Progenitor cell of endocrine pancreas (in vitro differentiated cells): ENCODE measurements around the gene LOXL1. TPM values are rescaled to one million over a fixed set of nuclear protein-coding genes. Genes with fewer than 3 reads are reported as not detected.
A peak's percentile ranks its signal among the peaks of the same experiment; 100 is the strongest.

Source experiments
- DNase-seq: peaks from one replicate; pipeline ENCODE4 v3.0.0; 2021; ENCODE audit warnings: low spot score; ENCODE audit not compliant: unreplicated experiment
- H3K27ac Mint-ChIP-seq: 2 replicates; pipeline ENCODE4 v1.8.0; 2021; ENCODE audit warnings: mild to moderate bottlenecking, moderate library complexity, mixed read lengths
- H3K27me3 Mint-ChIP-seq: 2 replicates; pipeline ENCODE4 v1.8.0; 2021; ENCODE audit warnings: mixed read lengths
- H3K36me3 Mint-ChIP-seq: 2 replicates; pipeline ENCODE4 v1.8.0; 2022; ENCODE audit warnings: mixed read lengths; ENCODE audit not compliant: insufficient read depth
- H3K4me1 Mint-ChIP-seq: 2 replicates; pipeline ENCODE4 v1.8.0; 2021; ENCODE audit warnings: low read depth, mixed read lengths
- H3K4me3 Mint-ChIP-seq: 2 replicates; pipeline ENCODE4 v1.8.0; 2021; ENCODE audit warnings: low read depth, mild to moderate bottlenecking, moderate library complexity, mixed read lengths
- H3K9me3 Mint-ChIP-seq: 2 replicates; pipeline ENCODE4 v1.8.0; 2021; ENCODE audit warnings: low read depth, mixed read lengths
- CTCF ChIP-seq: fragments of 200-600 bp; sonication (generic); IDR thresholded peaks from one replicate; pipeline ENCODE4 v1.5.0; 2021; ENCODE audit warnings: antibody characterized with exemption, mild to moderate bottlenecking; ENCODE audit not compliant: unreplicated experiment
- long read RNA-seq: library from polyadenylated mRNA; unstranded; transcript quantifications from one replicate; pipeline ENCODE4 v2.0.0, GENCODE V29; 2020
- total RNA-seq: library from RNA; stranded (reverse); gene quantifications from 2 replicates; pipeline ENCODE4 v1.2.1, GENCODE V29; 2021

The LOXL1 gene
- 17.1 and 17.4 TPM in 2 replicates for total RNA-seq
- long read RNA-seq = 0 reads

- peaks cover 7% of the 10 kb centered on the region for H3K4me1 Mint-ChIP-seq
- H3K27ac Mint-ChIP-seq = no peak within 1 kb of the TSS
- TF ChIP-seq CTCF = no peak
- peaks cover 34% of the 10 kb centered on the region for H3K27me3 Mint-ChIP-seq
- H3K4me3 Mint-ChIP-seq = peak within 1 kb of the TSS; percentile 66
- peak; percentile 27 for DNase-seq
- no peaks in the 10 kb centered on the region for H3K9me3 Mint-ChIP-seq
- no peaks in the 10 kb centered on the region for H3K36me3 Mint-ChIP-seq
These were observed at the start of gene LOXL1 for GRCh38 chr15:73926219-73927002. Gene LOXL1 (plus strand): TSS chr15:73926462. CDS start chr15:73926784, 322 bp downstream.

- no peak for DNase-seq
- Mint-ChIP-seq H3K36me3 (no peaks in the 10 kb centered on the region), H3K27ac (no peak overlapping the region), H3K4me1 (peaks cover 1% of the 10 kb centered on the region), H3K9me3 (peaks cover 4% of the 10 kb centered on the region), H3K4me3 (no peak overlapping the region), H3K27me3 (peaks cover 15% of the 10 kb centered on the region)
- no peak for TF ChIP-seq CTCF
These were observed 46.8 kb upstream of the LOXL1 start for GRCh38 chr15:73879426-73879825.

GRCh38 chr15:73881579-73882320 lies 44.5 kb upstream of the LOXL1 start:
- no peak overlapping the region for H3K27ac Mint-ChIP-seq
- H3K9me3 Mint-ChIP-seq = peaks cover 4% of the 10 kb centered on the region
- DNase-seq = no peak
- H3K27me3 Mint-ChIP-seq = peaks cover 18% of the 10 kb centered on the region
- H3K4me3 Mint-ChIP-seq = no peak overlapping the region
- no peaks in the 10 kb centered on the region for H3K36me3 Mint-ChIP-seq
- H3K4me1 Mint-ChIP-seq = no peaks in the 10 kb centered on the region
- TF ChIP-seq CTCF = no peak

GRCh38 chr15:73882761-73883419 lies 43.4 kb upstream of the LOXL1 start:
- H3K4me3 Mint-ChIP-seq = no peak overlapping the region
- H3K4me1 Mint-ChIP-seq = no peaks in the 10 kb centered on the region
- no peak for TF ChIP-seq CTCF
- no peak for DNase-seq
- no peaks in the 10 kb centered on the region for H3K36me3 Mint-ChIP-seq
- H3K27me3 Mint-ChIP-seq = peaks cover 23% of the 10 kb centered on the region
- no peak overlapping the region for H3K27ac Mint-ChIP-seq
- peaks cover under 1% of the 10 kb centered on the region for H3K9me3 Mint-ChIP-seq

GRCh38 chr15:73884159-73884558 lies 42.1 kb upstream of the LOXL1 start:
- Mint-ChIP-seq H3K27ac (no peak overlapping the region), H3K4me3 (no peak overlapping the region), H3K36me3 (no peaks in the 10 kb centered on the region), H3K4me1 (no peaks in the 10 kb centered on the region), H3K27me3 (peaks cover 32% of the 10 kb centered on the region), H3K9me3 (no peaks in the 10 kb centered on the region)
- no peak for DNase-seq
- TF ChIP-seq CTCF = no peak
